Endometrium (tissue), 2 donors: ENCODE data around the gene NUDCD3.
"Not testable (repeated sequence)": the region's sequence is repeated elsewhere in the genome, so short reads cannot be mapped to it uniquely, and the experiment has no call there.

Experiments used
- FAIRE-seq: peaks from 2 replicates; lab custom pipeline; 2012; peaks lifted over from hg19 to GRCh38; lab: Jason Lieb, UNC
- donor health status: control.
- donor health status: control.

NUDCD3 gene

GRCh38 chr7:44517175-44517574 is 26.7 kb upstream of the NUDCD3 start:
- no peak for FAIRE-seq

- FAIRE-seq, result no peak
Observed at GRCh38 chr7:44515590-44516268, 25.3 kb upstream of the NUDCD3 start.

GRCh38 chr7:44512736-44513135 is 22.3 kb upstream of the NUDCD3 start:
- FAIRE-seq, result no peak

GRCh38 chr7:44511863-44512468 is 21.5 kb upstream of the NUDCD3 start:
- no peak for FAIRE-seq

- no peak for FAIRE-seq
Observed at GRCh38 chr7:44511236-44511635, 20.8 kb upstream of the NUDCD3 start.

- FAIRE-seq, result no peak
Observed at GRCh38 chr7:44508328-44509030, 18.0 kb upstream of the NUDCD3 start.

GRCh38 chr7:44506592-44507288 is 16.3 kb upstream of the NUDCD3 start:
- FAIRE-seq, result not testable (repeated sequence)

GRCh38 chr7:44505595-44505994 is 15.1 kb upstream of the NUDCD3 start:
- no peak for FAIRE-seq

GRCh38 chr7:44498230-44498954 is 7.9 kb upstream of the NUDCD3 start:
- no peak for FAIRE-seq

GRCh38 chr7:44497155-44498027 is 6.9 kb upstream of the NUDCD3 start:
- FAIRE-seq, result no peak

GRCh38 chr7:44496385-44496784 is 5.9 kb upstream of the NUDCD3 start:
- no peak for FAIRE-seq

GRCh38 chr7:44494960-44495359 is 4.5 kb upstream of the NUDCD3 start:
- peak; percentile 82 for FAIRE-seq

GRCh38 chr7:44491229-44491628 is 771 bp upstream of the NUDCD3 start:
- no peak for FAIRE-seq

- FAIRE-seq, result no peak
Observed at GRCh38 chr7:44489955-44490350, 505 bp downstream of the NUDCD3 start.

- FAIRE-seq, result no peak
Observed at GRCh38 chr7:44488955-44489354, 1.5 kb downstream of the NUDCD3 start.

GRCh38 chr7:44486693-44487092 is 3.8 kb downstream of the NUDCD3 start:
- no peak for FAIRE-seq

- FAIRE-seq, result no peak
Observed at GRCh38 chr7:44486001-44486400, 4.5 kb downstream of the NUDCD3 start.

- no peak for FAIRE-seq
Observed at GRCh38 chr7:44484482-44485313, 5.8 kb downstream of the NUDCD3 start.

GRCh38 chr7:44482502-44483485 is 7.7 kb downstream of the NUDCD3 start:
- FAIRE-seq, result no peak
